GM12864 (cell line): Measurements from ENCODE around the gene SLC1A2.

Experiments
- DNase-seq: peaks from one replicate; pipeline ENCODE4 v3.0.0-alpha.2; 2011; ENCODE audit warnings: low read depth
- H3K4me3 ChIP-seq: 2 replicates; pipeline ENCODE4 v1.5.1; 2011; ENCODE audit warnings: mild to moderate bottlenecking, low read depth, low read length, control low read depth
- TF ChIP-seq, protein P1 (sequence below): IDR thresholded peaks from 2 replicates; pipeline ENCODE4 v1.5.1; 2011; ENCODE audit warnings: low read depth, mild to moderate bottlenecking, moderate library complexity, low read length, control low read depth, inconsistent platforms; ENCODE audit errors: missing control alignments

The SLC1A2 gene

DNA sequence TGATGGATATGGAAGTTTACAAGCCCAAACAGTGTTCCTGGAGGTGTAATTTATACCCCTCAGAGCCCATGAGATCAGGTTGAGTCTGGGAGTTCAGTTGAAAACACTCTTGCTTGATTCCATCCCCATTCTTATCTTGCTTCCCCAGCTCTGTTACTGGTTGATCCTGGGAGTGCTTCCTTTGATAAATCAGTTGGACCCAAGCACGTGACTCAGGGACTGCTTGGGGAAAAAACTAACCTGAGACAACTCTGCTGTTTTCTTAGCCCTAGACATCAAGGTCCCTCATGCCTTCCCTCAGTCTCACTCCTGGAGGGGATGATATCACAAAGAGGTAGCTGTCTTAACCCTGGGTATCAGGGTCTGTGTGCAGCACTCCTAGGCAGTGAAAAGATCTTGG is 35.0 kb upstream of the SLC1A2 start:
- H3K4me3 ChIP-seq, result no peak overlapping the region
- DNase-seq, result no peak
- TF ChIP-seq, protein P1, sequence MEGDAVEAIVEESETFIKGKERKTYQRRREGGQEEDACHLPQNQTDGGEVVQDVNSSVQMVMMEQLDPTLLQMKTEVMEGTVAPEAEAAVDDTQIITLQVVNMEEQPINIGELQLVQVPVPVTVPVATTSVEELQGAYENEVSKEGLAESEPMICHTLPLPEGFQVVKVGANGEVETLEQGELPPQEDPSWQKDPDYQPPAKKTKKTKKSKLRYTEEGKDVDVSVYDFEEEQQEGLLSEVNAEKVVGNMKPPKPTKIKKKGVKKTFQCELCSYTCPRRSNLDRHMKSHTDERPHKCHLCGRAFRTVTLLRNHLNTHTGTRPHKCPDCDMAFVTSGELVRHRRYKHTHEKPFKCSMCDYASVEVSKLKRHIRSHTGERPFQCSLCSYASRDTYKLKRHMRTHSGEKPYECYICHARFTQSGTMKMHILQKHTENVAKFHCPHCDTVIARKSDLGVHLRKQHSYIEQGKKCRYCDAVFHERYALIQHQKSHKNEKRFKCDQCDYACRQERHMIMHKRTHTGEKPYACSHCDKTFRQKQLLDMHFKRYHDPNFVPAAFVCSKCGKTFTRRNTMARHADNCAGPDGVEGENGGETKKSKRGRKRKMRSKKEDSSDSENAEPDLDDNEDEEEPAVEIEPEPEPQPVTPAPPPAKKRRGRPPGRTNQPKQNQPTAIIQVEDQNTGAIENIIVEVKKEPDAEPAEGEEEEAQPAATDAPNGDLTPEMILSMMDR, result no peak

DNA sequence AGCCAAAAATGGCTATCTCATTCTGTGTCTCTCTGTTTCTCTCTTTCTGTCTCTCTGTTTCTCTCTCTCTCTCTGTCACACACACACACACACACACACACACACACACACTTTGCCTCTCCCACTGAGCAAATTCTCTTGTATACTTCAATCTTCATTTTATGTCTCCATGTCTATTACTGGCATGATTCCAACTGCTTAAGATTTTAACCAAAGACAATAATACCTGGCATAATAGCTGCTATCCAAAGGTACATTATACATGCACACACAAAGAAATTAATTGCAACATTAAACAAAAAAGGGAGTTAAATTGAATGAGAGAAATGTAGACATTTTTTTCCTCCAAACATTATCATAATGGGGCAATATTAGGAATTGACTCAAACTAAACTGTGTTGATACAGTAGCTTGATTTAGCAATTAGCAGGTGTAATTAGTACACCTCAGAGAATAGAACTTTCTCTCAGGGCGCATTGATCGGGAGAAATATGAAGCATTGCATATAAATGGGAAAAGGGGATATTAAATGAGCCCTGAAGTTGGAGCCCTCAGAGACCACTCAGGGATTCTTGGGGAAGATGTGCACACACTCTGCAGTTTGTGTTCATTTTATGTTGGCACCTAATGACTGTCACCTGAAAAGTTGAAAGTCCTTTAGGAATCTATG is 17.4 kb upstream of the SLC1A2 start:
- no peak for DNase-seq
- TF ChIP-seq, protein P1, result no peak
- no peak overlapping the region for H3K4me3 ChIP-seq

DNA sequence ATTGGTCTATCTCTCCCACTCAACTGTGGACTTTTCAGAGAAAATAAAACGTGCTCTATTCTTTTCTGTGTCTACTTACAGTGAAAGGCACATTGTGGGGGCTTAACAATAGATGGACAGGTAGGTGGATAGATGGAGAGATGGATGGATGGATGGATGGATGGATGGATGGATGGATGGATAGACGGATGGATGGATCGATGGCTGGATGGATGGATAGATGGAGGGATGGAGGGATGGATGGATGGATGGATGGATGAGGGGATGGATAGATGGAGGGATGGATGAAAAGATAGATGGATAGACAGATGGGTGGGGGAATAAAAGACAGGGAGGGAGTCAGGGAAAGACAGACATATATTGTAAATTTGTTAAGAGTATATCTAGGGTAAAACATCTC is 14.2 kb upstream of the SLC1A2 start:
- TF ChIP-seq, protein P1, result no peak
- H3K4me3 ChIP-seq, result no peak overlapping the region
- no peak for DNase-seq

DNA sequence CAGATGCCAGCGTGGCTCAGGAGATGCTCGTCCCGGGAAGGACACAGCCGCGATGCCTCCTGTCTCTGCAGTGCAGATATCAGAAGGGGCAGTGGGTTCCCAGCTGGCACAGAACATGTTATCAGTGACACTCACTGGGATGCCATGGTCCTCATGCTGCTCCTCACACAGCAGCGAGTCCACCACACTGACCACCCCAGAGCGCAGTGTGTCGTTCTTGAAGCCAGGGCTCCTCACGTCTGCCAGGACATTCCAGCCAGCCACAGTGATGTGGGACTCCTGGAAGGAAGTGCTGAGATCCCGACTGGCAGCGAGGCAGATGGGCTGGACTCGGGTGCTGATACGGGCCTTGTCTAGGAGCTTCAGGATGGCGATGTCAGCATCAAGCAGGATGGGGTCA is 13.1 kb upstream of the SLC1A2 start:
- no peak overlapping the region for H3K4me3 ChIP-seq
- TF ChIP-seq, protein P1, result no peak
- DNase-seq, result no peak

DNA sequence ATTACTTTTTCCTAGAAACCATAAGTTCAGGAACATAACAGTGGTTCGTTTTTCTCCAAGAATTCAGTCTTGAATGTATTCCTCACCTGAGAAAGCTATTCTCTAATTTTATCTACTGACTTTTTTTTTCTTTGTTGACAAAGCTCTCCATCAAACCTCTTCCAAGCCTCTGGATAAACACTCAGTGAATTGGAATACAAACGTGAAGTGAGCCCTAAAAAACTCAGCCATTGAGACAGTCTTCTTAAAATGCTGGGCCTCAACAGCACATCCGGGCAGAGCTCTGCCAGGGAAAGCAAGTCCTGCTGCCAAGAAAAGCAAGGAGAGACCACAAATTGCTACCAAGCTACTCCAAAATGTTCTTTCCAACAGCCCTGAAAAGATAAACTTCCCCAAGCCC is 7.7 kb upstream of the SLC1A2 start:
- TF ChIP-seq, protein P1, result no peak
- DNase-seq, result no peak
- H3K4me3 ChIP-seq, result no peak overlapping the region

DNA sequence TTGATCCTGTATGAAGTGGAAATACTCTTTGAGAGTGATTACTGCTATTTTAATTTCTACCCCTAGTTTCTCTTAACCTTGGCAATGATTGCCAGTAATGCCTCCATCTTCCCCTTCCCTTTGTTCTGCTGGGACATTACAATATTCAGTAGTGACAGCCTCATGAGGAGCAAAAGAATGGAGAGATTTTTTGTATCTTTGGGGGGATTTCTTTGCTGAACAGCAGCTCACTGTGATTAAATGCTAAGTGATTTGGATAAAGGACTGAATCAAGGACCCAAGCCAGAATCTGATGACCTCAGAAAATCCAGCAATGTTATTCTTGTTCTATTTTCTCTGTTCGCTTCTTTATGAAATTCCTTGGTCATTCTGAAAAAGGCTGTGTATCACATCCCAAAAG is 7.0 kb upstream of the SLC1A2 start:
- no peak overlapping the region for H3K4me3 ChIP-seq
- no peak for DNase-seq
- TF ChIP-seq, protein P1, result no peak

DNA sequence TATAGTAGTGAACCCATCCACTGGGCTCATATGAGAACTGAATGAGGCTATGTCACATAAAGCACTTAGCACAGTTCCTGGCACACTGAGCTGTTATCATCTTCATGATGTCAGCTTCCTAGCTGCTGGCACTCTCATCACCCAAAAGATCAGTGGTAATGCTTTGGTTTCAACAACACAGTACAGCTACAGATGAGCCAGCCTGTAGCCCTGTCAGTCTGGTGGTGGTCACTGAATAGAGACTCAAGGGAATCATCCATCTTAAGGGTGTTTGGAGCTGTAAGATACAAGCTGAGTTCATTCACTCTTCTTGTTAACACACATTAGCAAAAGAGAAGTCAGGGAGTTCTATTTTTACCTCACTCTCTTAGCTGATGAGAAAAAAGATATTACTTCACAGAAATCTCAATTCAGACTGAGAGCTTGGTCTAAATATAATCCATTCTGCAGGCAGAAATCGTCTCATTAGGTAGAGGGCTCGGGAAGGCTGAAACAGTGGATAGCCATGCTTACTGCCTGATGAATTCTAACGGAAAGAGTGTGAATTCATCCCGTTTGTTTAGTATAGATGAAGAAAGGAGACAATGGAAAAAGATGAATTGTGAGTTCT is 6.3 kb upstream of the SLC1A2 start:
- no peak for DNase-seq
- TF ChIP-seq, protein P1, result no peak
- no peak overlapping the region for H3K4me3 ChIP-seq
